ENCODE measurements around the gene LANCL2.
"Not testable (repeated sequence)": the region's sequence is repeated elsewhere in the genome, so short reads cannot be mapped to it uniquely, and the experiment has no call there.

Gene LANCL2

GRCh38 chr7:55345292-55345691 is 19.8 kb upstream of the LANCL2 start:
- TF ChIP-seq CTCF (IDR thresholded peaks at IDR 0.05; ENCODE audit: extremely low read depth, missing control alignments) = no peak
- DNase-seq (ENCODE audit: low spot score) = no peak

GRCh38 chr7:55348502-55348901 is 16.6 kb upstream of the LANCL2 start:
- DNase-seq (ENCODE audit: low spot score) = no peak
- no peak for TF ChIP-seq CTCF (IDR thresholded peaks at IDR 0.05; ENCODE audit: extremely low read depth, missing control alignments)

- TF ChIP-seq CTCF (IDR thresholded peaks at IDR 0.05; ENCODE audit: extremely low read depth, missing control alignments) = no peak
- DNase-seq (ENCODE audit: low spot score) = no peak
Measured at GRCh38 chr7:55349121-55349520, 16.0 kb upstream of the LANCL2 start.

GRCh38 chr7:55350281-55350680 is 14.9 kb upstream of the LANCL2 start:
- TF ChIP-seq CTCF (IDR thresholded peaks at IDR 0.05; ENCODE audit: extremely low read depth, missing control alignments) = no peak

GRCh38 chr7:55351263-55351662 is 13.9 kb upstream of the LANCL2 start:
- no peak for DNase-seq (ENCODE audit: low spot score)
- TF ChIP-seq CTCF (IDR thresholded peaks at IDR 0.05; ENCODE audit: extremely low read depth, missing control alignments) = no peak

More at GRCh38 chr7:55350281-55350680, 14.9 kb upstream of the LANCL2 start:
- DNase-seq (ENCODE audit: low spot score) = no peak

- DNase-seq (ENCODE audit: low spot score) = not testable (repeated sequence)
Measured at GRCh38 chr7:55352947-55353273, 12.2 kb upstream of the LANCL2 start.

- no peak for TF ChIP-seq CTCF (IDR thresholded peaks at IDR 0.05; ENCODE audit: extremely low read depth, missing control alignments)
- DNase-seq (ENCODE audit: low spot score) = no peak
Measured at GRCh38 chr7:55360486-55360885, 4.7 kb upstream of the LANCL2 start.

GRCh38 chr7:55361560-55361959 is 3.6 kb upstream of the LANCL2 start:
- no peak for DNase-seq (ENCODE audit: low spot score)
- no peak for TF ChIP-seq CTCF (IDR thresholded peaks at IDR 0.05; ENCODE audit: extremely low read depth, missing control alignments)

Data from GM20000 (cell line).